GM19467 (cell line): Measurements from ENCODE around the gene CYSTM1.
"Not testable (repeated sequence)": the region's sequence is repeated elsewhere in the genome, so short reads cannot be mapped to it uniquely, and the experiment has no call there.

ENCODE experiments used
- ATAC-seq: cut with Tn5 transposase; IDR thresholded peaks from one replicate; pipeline ENCODE4 v1.9.1; 2021; ENCODE audit warnings: mild to moderate bottlenecking, moderate library complexity; ENCODE audit not compliant: unreplicated experiment

The CYSTM1 gene

GRCh38 chr5:140148508-140148907 is 26.5 kb upstream of the CYSTM1 start:
- ATAC-seq: no peak

- no peak for ATAC-seq
These were observed 24.8 kb upstream of the CYSTM1 start for GRCh38 chr5:140150201-140150600.

- ATAC-seq: no peak
These were observed 23.6 kb upstream of the CYSTM1 start for GRCh38 chr5:140151144-140152021.

GRCh38 chr5:140152022-140152999 is 22.7 kb upstream of the CYSTM1 start:
- no peak for ATAC-seq

- no peak for ATAC-seq
These were observed 21.7 kb upstream of the CYSTM1 start for GRCh38 chr5:140153255-140153654.

- ATAC-seq: no peak
These were observed 21.1 kb upstream of the CYSTM1 start for GRCh38 chr5:140153905-140154304.

GRCh38 chr5:140154710-140155381 is 20.1 kb upstream of the CYSTM1 start:
- ATAC-seq: not testable (repeated sequence)

GRCh38 chr5:140157032-140157781 is 17.8 kb upstream of the CYSTM1 start:
- peak; percentile 97 for ATAC-seq

- no peak for ATAC-seq
These were observed 15.7 kb upstream of the CYSTM1 start for GRCh38 chr5:140159014-140159927.

GRCh38 chr5:140162275-140162674 is 12.7 kb upstream of the CYSTM1 start:
- no peak for ATAC-seq

GRCh38 chr5:140162781-140163180 is 12.2 kb upstream of the CYSTM1 start:
- ATAC-seq: no peak

GRCh38 chr5:140165101-140165922 is 9.7 kb upstream of the CYSTM1 start:
- no peak for ATAC-seq

GRCh38 chr5:140165923-140166270 is 9.1 kb upstream of the CYSTM1 start:
- ATAC-seq: no peak

GRCh38 chr5:140166911-140167310 is 8.1 kb upstream of the CYSTM1 start:
- no peak for ATAC-seq

- ATAC-seq: no peak
These were observed 6.6 kb upstream of the CYSTM1 start for GRCh38 chr5:140168371-140168770.

- no peak for ATAC-seq
These were observed 5.6 kb upstream of the CYSTM1 start for GRCh38 chr5:140169410-140169809.

- no peak for ATAC-seq
These were observed 2.5 kb upstream of the CYSTM1 start for GRCh38 chr5:140172483-140172882.

- no peak for ATAC-seq
These were observed 974 bp upstream of the CYSTM1 start for GRCh38 chr5:140174014-140174413.
